ENCODE data around the gene TMEM131. TPM values are rescaled to one million over a fixed set of nuclear protein-coding genes. Genes with fewer than 3 reads are reported as not detected.

TMEM131 gene
- total and polyA plus RNA-seq, 2 of the 8 experiments (the other 6 are each of a cell fraction or from before 2014, with no cell fraction given), result 9.7 to 22.9 TPM

DNA sequence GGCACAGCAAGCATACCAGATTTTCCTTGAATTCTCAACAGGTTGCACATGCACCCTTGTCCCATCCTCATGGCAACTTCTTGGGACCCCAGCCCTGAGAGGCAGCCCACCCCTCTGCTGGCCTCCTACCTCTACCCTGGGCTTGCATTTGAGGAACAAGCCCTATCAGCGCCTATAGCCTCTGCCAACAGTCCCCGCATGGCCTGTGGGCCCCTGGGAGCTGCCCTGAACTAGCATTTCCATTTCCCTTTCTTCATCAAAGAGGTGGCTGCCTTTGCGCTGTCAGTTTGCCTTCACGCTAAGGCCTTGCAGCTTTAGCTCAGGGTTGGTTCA, 287.7 kb downstream of the TMEM131 start:
- TF ChIP-seq, protein P1, sequence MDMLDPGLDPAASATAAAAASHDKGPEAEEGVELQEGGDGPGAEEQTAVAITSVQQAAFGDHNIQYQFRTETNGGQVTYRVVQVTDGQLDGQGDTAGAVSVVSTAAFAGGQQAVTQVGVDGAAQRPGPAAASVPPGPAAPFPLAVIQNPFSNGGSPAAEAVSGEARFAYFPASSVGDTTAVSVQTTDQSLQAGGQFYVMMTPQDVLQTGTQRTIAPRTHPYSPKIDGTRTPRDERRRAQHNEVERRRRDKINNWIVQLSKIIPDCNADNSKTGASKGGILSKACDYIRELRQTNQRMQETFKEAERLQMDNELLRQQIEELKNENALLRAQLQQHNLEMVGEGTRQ (IDR thresholded peaks at IDR 0.05; ENCODE audit: low read length), result no peak
- TF ChIP-seq CHD2 (IDR thresholded peaks at IDR 0.05; ENCODE audit: low read length) (no peak), TEAD4 (IDR thresholded peaks at IDR 0.05; ENCODE audit: low read depth, low read length) (no peak), YY1 (IDR thresholded peaks at IDR 0.05; ENCODE audit: low read depth, low read length) (no peak), JUND (IDR thresholded peaks at IDR 0.05; ENCODE audit: low read length) (no peak), RAD21 (IDR thresholded peaks at IDR 0.05 in 1 of 2, conservative IDR thresholded peaks at IDR 0.05 in 1 of 2; ENCODE audit: low read depth in 2 of 2, low read length in 2 of 2) (no peak), MAFK (IDR thresholded peaks at IDR 0.05; ENCODE audit: low read depth, low read length) (no peak), TCF12 (IDR thresholded peaks at IDR 0.05; ENCODE audit: low read depth, low read length) (no peak), NRF1 (IDR thresholded peaks at IDR 0.05; ENCODE audit: low read depth, low read length) (no peak), BACH1 (IDR thresholded peaks at IDR 0.05; ENCODE audit: low read length) (no peak)
- no peaks in the 10 kb centered on the region for H3K36me3 ChIP-seq (ENCODE audit: control insufficient read depth in 2 of 4, insufficient read depth in 4 of 4, low read length in 3 of 4)
- no peak overlapping the region for H3K27ac ChIP-seq (ENCODE audit: low read depth, low read length)
- no peak overlapping the region for H3K23ac ChIP-seq (ENCODE audit: insufficient read length)
- POLR2A ChIA-PET (ENCODE audit: partially characterized antibody), result interaction anchor here (0.8 to 1.6 kb wide), 2 partner anchors 32 to 59 kb away, joined by 3 read pairs; no protein-coding TSS in a partner anchor
- no peak overlapping the region for H3K9ac ChIP-seq (replicated peaks in 1 of 4; ENCODE audit: extremely low read depth in 1 of 4, low read depth in 3 of 4, low read length in 3 of 4)
- H2AK5ac ChIP-seq (ENCODE audit: low read depth, low read length), result no peak overlapping the region
- H3K56ac ChIP-seq (replicated peaks; ENCODE audit: insufficient read length, low read depth, low read length), result no peak overlapping the region
- no peak overlapping the region for H4K8ac ChIP-seq (ENCODE audit: extremely low read depth, insufficient read depth, low read length)
- H3K27me3 ChIP-seq (replicated peaks in 1 of 4; ENCODE audit: control insufficient read depth in 3 of 4, extremely low read depth in 1 of 4, insufficient read depth in 3 of 4, low read length in 3 of 4), result no peaks in the 10 kb centered on the region
- no peak for DNase-seq (ENCODE audit: low read depth in 1 of 2, low spot score in 2 of 2)
- H3K4me2 ChIP-seq (ENCODE audit: insufficient read depth in 1 of 2, low read depth in 2 of 2, low read length in 2 of 2), result no peak overlapping the region
- H2BK12ac ChIP-seq (ENCODE audit: low read depth, low read length), result no peak overlapping the region
- no peak overlapping the region for H2BK20ac ChIP-seq (ENCODE audit: low read length)
- no peak overlapping the region for H3K4ac ChIP-seq (replicated peaks; ENCODE audit: insufficient read length, low read depth, low read length)
- H4K5ac ChIP-seq (ENCODE audit: insufficient read length, low read depth, low read length), result no peak overlapping the region
- CTCF ChIA-PET (ENCODE audit: partially characterized antibody), result interaction anchor here (0.9 to 13.6 kb wide), 10 partner anchors 9 to 117 kb away, joined by 3 to 202 read pairs (median 6); no protein-coding TSS in a partner anchor
- no peak overlapping the region for H2BK15ac ChIP-seq (ENCODE audit: low read length)
- H3K4me1 ChIP-seq (replicated peaks in 1 of 4; ENCODE audit: control insufficient read depth in 3 of 4, insufficient read depth in 4 of 4, low read length in 3 of 4), result 0 out of 7 replicates have a peak, but pooled peaks cover 0 to 3% (median 0%) of the 10 kb centered on the region in 4 experiments
- no peak overlapping the region for H4K91ac ChIP-seq (replicated peaks; ENCODE audit: insufficient read length, low read length)
- H4K20me1 ChIP-seq (replicated peaks in 1 of 2; ENCODE audit: control insufficient read depth in 1 of 2, insufficient read depth in 2 of 2, low read length in 2 of 2), result no peaks in the 10 kb centered on the region
- H2AFZ ChIP-seq (ENCODE audit: low read length), result no peak overlapping the region
- H2BK120ac ChIP-seq (replicated peaks; ENCODE audit: low read depth, low read length), result no peak overlapping the region
- H3K14ac ChIP-seq (ENCODE audit: insufficient read length), result no peak overlapping the region
- H3K79me2 ChIP-seq (ENCODE audit: control insufficient read depth in 1 of 2, insufficient read depth in 2 of 2, low read length in 2 of 2), result no peaks in the 10 kb centered on the region
- no peaks in the 10 kb centered on the region for H3K9me3 ChIP-seq (ENCODE audit: insufficient read depth in 2 of 2, low read depth in 1 of 2, low read length in 1 of 2)
- H3K18ac ChIP-seq (ENCODE audit: extremely low read depth, low read length), result no peak overlapping the region
- no peak overlapping the region for H2BK5ac ChIP-seq (ENCODE audit: low read depth, low read length)
- H3K23me2 ChIP-seq (ENCODE audit: low read depth, low read length), result no peaks in the 10 kb centered on the region; the same call in 1 of the 2 replicates
- no peak overlapping the region for H3K4me3 ChIP-seq (ENCODE audit: extremely low read depth in 1 of 4, insufficient read depth in 2 of 4, low read depth in 3 of 4, low read length in 4 of 4)
- H3K79me1 ChIP-seq (ENCODE audit: low read depth, low read length), result no peaks in the 10 kb centered on the region
- no peak for FAIRE-seq
- 92% methylated on average over 4 of the region's 4 CpGs; no CpG with 5 or more reads in 1 of the 2 experiments for WGBS, 2 experiments (ENCODE audit: extremely low coverage in 1 of 2, insufficient coverage in 1 of 2, insufficient read length in 1 of 2, insufficient replicate concordance in 2 of 2, low coverage in 1 of 2, low lambda C conversion rate in 2 of 2, missing lambda C conversion rate in 1 of 2)

All from H1 (cell line).